GM12878 (cell line): Measurements from ENCODE around the gene SNAPC4. TPM values are rescaled to one million over a fixed set of nuclear protein-coding genes. Genes with fewer than 3 reads are reported as not detected.
A peak's percentile ranks its signal among the peaks of the same experiment; 100 is the strongest.

Experiments used
- ATAC-seq: fragments of 200-7000 bp; cut with Tn5 transposase; 3 replicates; pipeline ENCODE4 v1.9.1; 2020; ENCODE audit warnings: mild to moderate bottlenecking, moderate library complexity
- BruUV-seq: library from RNA; stranded (reverse); fragments of 400-500 nt; replicated peaks from 2 replicates; lab custom pipeline; 2021; lab: Mats Ljungman, UMichigan
- CTCF ChIA-PET: fragments of 300-600 bp; sonication (Branson Sonifier 250); formaldehyde crosslinking; extraction: SDS; loops from one replicate; lab custom pipeline; 2021; ENCODE audit warnings: inconsistent platforms; lab: Yijun Ruan, JAX
- POLR2A ChIA-PET: fragments of 350-600 bp; formaldehyde crosslinking; extraction: SDS; loops from one replicate; lab custom pipeline; 2021; ENCODE audit warnings: inconsistent platforms; lab: Charles Lee
- RAD21 ChIA-PET: fragments of 300-600 bp; sonication (Branson Sonifier 250); formaldehyde crosslinking; loops from one replicate; lab custom pipeline; 2023; ENCODE audit warnings: antibody characterized with exemption; ENCODE audit not compliant: unreplicated experiment; lab: Charles Lee
- SMC1A ChIA-PET: fragments of 300-600 bp; sonication (Branson Sonifier 250); formaldehyde crosslinking; loops from one replicate; lab custom pipeline; 2023; ENCODE audit not compliant: unreplicated experiment, uncharacterized antibody; lab: Charles Lee
- DNase-seq: peaks from one replicate; pipeline ENCODE4 v3.0.0-alpha.2; 2011; ENCODE audit warnings: low read depth, low spot score
- FAIRE-seq: peaks from 3 replicates; lab custom pipeline; 2011; peaks lifted over from hg19 to GRCh38; lab: Jason Lieb, UNC
- H2AFZ ChIP-seq: 2 replicates; pipeline ENCODE4 v1.6.0; 2011; ENCODE audit warnings: low read depth, low read length, control low read depth; ENCODE audit not compliant: control insufficient read depth
- H3K27ac ChIP-seq: 2 replicates; pipeline ENCODE4 v1.5.1; 2011; ENCODE audit warnings: control low read depth; ENCODE audit not compliant: control insufficient read depth, insufficient read depth
- H3K27me3 ChIP-seq, 2 experiments: replicated peaks in 1 of 2; 2 replicates each; pipeline versions ENCODE4 v1.6.0 to v1.6.1; 2011; ENCODE audit warnings: low read length in 1 of 2; ENCODE audit not compliant: control insufficient read depth in 2 of 2, insufficient read depth in 2 of 2
- H3K36me3 ChIP-seq, 2 experiments: 2 replicates each; pipeline ENCODE4 v1.5.1; 2011; ENCODE audit warnings: low read length in 1 of 2; ENCODE audit not compliant: control insufficient read depth in 2 of 2, insufficient read depth in 2 of 2
- H3K4me1 ChIP-seq: 2 replicates; pipeline ENCODE4 v1.6.1; 2011; ENCODE audit warnings: mild to moderate bottlenecking, low read length, moderate library complexity, mixed read lengths; ENCODE audit not compliant: control insufficient read depth, insufficient read depth
- H3K4me2 ChIP-seq: 2 replicates; pipeline ENCODE4 v1.6.0; 2011; ENCODE audit warnings: control low read depth; ENCODE audit not compliant: control insufficient read depth, insufficient read depth
- H3K4me3 ChIP-seq: fragments of 200-600 bp; sonication (generic); 2 replicates; pipeline ENCODE4 v1.5.1; 2016
- H3K79me2 ChIP-seq: 2 replicates; pipeline ENCODE4 v1.6.0; 2011; ENCODE audit warnings: low read length; ENCODE audit not compliant: control insufficient read depth, insufficient read depth
- H3K9ac ChIP-seq: 2 replicates; pipeline ENCODE4 v1.8.0; 2011; ENCODE audit warnings: low read length, control low read depth, mixed read lengths; ENCODE audit not compliant: control insufficient read depth, insufficient read depth
- H3K9me3 ChIP-seq: replicated peaks from 3 replicates; pipeline ENCODE4 v1.5.1; 2011; ENCODE audit warnings: mild to moderate bottlenecking, low read length; ENCODE audit not compliant: control insufficient read depth, insufficient read depth
- H4K20me1 ChIP-seq: 2 replicates; pipeline ENCODE4 v1.6.0; 2011; ENCODE audit not compliant: control insufficient read depth, insufficient read depth
- ASH2L ChIP-seq: fragments of 300-600, 200-600 bp; sonication (generic); IDR thresholded peaks from 2 replicates; pipeline ENCODE4 v1.6.1; 2017; ENCODE audit warnings: low read depth, mild to moderate bottlenecking, borderline replicate concordance
- CBX5 ChIP-seq: sonication (generic); IDR thresholded peaks from 2 replicates; pipeline ENCODE4 v1.6.1; 2016; ENCODE audit warnings: low read depth, moderate library complexity, mild to moderate bottlenecking, inconsistent platforms
- CHD2 ChIP-seq: IDR thresholded peaks from 2 replicates; pipeline ENCODE4 v1.6.1; 2011; ENCODE audit warnings: low read depth, low read length, improper control_type of control experiment, borderline replicate concordance
- HSF1 ChIP-seq: fragments of 150-350 bp; IDR thresholded peaks from 2 replicates; pipeline ENCODE4 v1.6.1; 2014; ENCODE audit warnings: mild to moderate bottlenecking, low read depth, low read length
- NR2C1 ChIP-seq: fragments of 450-650 bp; IDR thresholded peaks from 2 replicates; pipeline ENCODE4 v1.6.1; 2017; ENCODE audit warnings: antibody characterized with exemption, mild to moderate bottlenecking, moderate library complexity
- NRF1 ChIP-seq: conservative IDR thresholded peaks from 2 replicates; pipeline ENCODE4 v1.6.1; 2011; ENCODE audit warnings: mild to moderate bottlenecking, low read depth, low read length, improper control_type of control experiment
- SIN3A ChIP-seq: IDR thresholded peaks from 2 replicates; pipeline ENCODE4 v1.6.1; 2012; ENCODE audit warnings: low read depth, low read length, improper control_type of control experiment
- SUPT20H ChIP-seq: IDR thresholded peaks from 2 replicates; pipeline ENCODE4 v1.6.1; 2011; ENCODE audit warnings: low read depth, mild to moderate bottlenecking, low read length, moderate library complexity, borderline replicate concordance; ENCODE audit not compliant: control insufficient read depth
- SUZ12 ChIP-seq: fragments of 200-600 bp; sonication (generic); IDR thresholded peaks from one replicate; pipeline ENCODE4 v1.6.1; 2018; ENCODE audit warnings: antibody characterized with exemption, mild to moderate bottlenecking; ENCODE audit not compliant: unreplicated experiment
- ZNF207 ChIP-seq: fragments of 450-650 bp; IDR thresholded peaks from 2 replicates; pipeline ENCODE4 v1.6.1; 2014; ENCODE audit warnings: antibody characterized with exemption, mild to moderate bottlenecking, borderline replicate concordance
- ZNF274 ChIP-seq: IDR thresholded peaks from one replicate; pipeline ENCODE4 v1.8.0; 2011; ENCODE audit not compliant: insufficient read length, insufficient read depth
- WGBS: methylation state at CpG from one replicate; pipeline ENCODE4 v1.1.6; 2016; ENCODE audit warnings: low lambda C conversion rate; ENCODE audit not compliant: insufficient replicate concordance, insufficient coverage; ENCODE audit errors: missing lambda C conversion rate; 5-methylcytosine and 5-hydroxymethylcytosine counted together
- in situ Hi-C: fragments of 300-500 bp; cut with MboI; formaldehyde crosslinking; loops from 9 replicates; pipeline ENCODE4 v1.14.3; 2018; ENCODE audit warnings: mixed read lengths
- intact Hi-C: fragments of 100-400 bp; cut with micrococcal nuclease; formaldehyde crosslinking; loops from one replicate; pipeline ENCODE4 v1.14.2; 2022; ENCODE audit not compliant: unreplicated experiment
- polyA plus RNA-seq, 11 experiments: library from polyadenylated mRNA; depleted of rRNA in 4 of 11; unstranded in 6 of 11; stranded (reverse) in 5 of 11; fragments of >200 nt; fragmentation: Nextera tagmentation in 4 of 11; fragmentation: Illumina TruSeq in 1 of 11; extraction: Ambion mirVana in 4 of 11; extraction: Trizol in 1 of 11; gene quantifications; 1 replicate in 1 of 11; 2 replicates in 10 of 11; pipeline versions ENCODE4 v1.2.1 to v1.2.3, GENCODE V29; 2011 to 2016; ENCODE audit warnings: inconsistent platforms in 2 of 11, missing spikeins in 2 of 11, low read depth in 1 of 11
- total RNA-seq, 4 experiments: library from RNA; depleted of rRNA in 3 of 4; stranded (reverse); fragments of >200 nt in 3 of 4; fragmentation: Illumina TruSeq in 1 of 4; extraction: Trizol in 1 of 4; gene quantifications; 2 replicates each; pipeline versions ENCODE4 v1.2.1 to v1.2.3, GENCODE V29; 2013 to 2021

The SNAPC4 gene
- total and polyA plus RNA-seq, 10 of the 15 experiments (the other 5 are each of a cell fraction or from before 2014, with no cell fraction given) = 0.42 to 19.8 (median 7.0) TPM

GRCh38 chr9:136363949-136364748, 35.8 kb downstream of the SNAPC4 start:
- H2AFZ ChIP-seq = peak overlapping the region; percentile 60; the same call in 1 of the 2 replicates
- H3K27me3 ChIP-seq = no peaks in the 10 kb centered on the region
- no peaks in the 10 kb centered on the region for H3K79me2 ChIP-seq
- DNase-seq (no peak), ATAC-seq (no peak), FAIRE-seq (no peak)
- H3K9me3 ChIP-seq = no peaks in the 10 kb centered on the region; the same call in 2 of the 3 replicates
- POLR2A ChIA-PET = interaction anchor here (1.2 kb wide), 1 partner anchor 40 kb away, joined by 10 read pairs; no protein-coding TSS in a partner anchor
- H3K36me3 ChIP-seq = no peaks in the 10 kb centered on the region
- CTCF ChIA-PET = interaction anchor here (1.2 to 1.6 kb wide), 5 partner anchors 9 to 79 kb away, joined by 3 to 10 read pairs (median 5); no protein-coding TSS in a partner anchor
- 62% methylated on average over 30 of the region's 54 CpGs for WGBS
- RAD21 ChIA-PET = interaction anchor here (1.2 to 1.6 kb wide), 4 partner anchors 8 to 51 kb away, joined by 4 to 8 read pairs (median 6); no protein-coding TSS in a partner anchor
- in situ Hi-C loops = no loop called here
- peaks cover 10% of the 10 kb centered on the region for H3K4me1 ChIP-seq
- BruUV-seq = TSS peak; percentile 82
- intact Hi-C loops = no loop called here
- H3K27ac ChIP-seq = no peak overlapping the region
- no peak overlapping the region for H3K9ac ChIP-seq
- SMC1A ChIA-PET = interaction anchor here (1.3 kb wide), 1 partner anchor 194 kb away, joined by 3 read pairs; no protein-coding TSS in a partner anchor
- H3K4me2 ChIP-seq = peak overlapping the region; percentile 62
- TF ChIP-seq HSF1 (no peak), CHD2 (no peak), SUPT20H (no peak), ZNF274 (no peak), NRF1 (no peak), ASH2L (no peak), SIN3A (no peak), CBX5 (0 out of 2 replicates have a peak, but pooled peaks have one; percentile 5), NR2C1 (no peak), ZNF207 (0 out of 2 replicates have a peak, but pooled peaks have one; percentile 10), SUZ12 (no peak)
- no peaks in the 10 kb centered on the region for H4K20me1 ChIP-seq
- peak overlapping the region; percentile 42; the same call in 1 of the 2 replicates for H3K4me3 ChIP-seq
